IPS-20b (cell line): ENCODE results near the gene CPPED1.
"Not testable (repeated sequence)": the region's sequence is repeated elsewhere in the genome, so short reads cannot be mapped to it uniquely, and the experiment has no call there.

Source experiments
- H3K27ac ChIP-seq: one replicate; pipeline ENCODE4 v1.5.1; 2013; ENCODE audit warnings: low read length
- H3K27me3 ChIP-seq: 2 replicates; pipeline ENCODE4 v1.6.1; 2013; ENCODE audit warnings: mild to moderate bottlenecking, low read length, inconsistent platforms; ENCODE audit not compliant: insufficient read depth
- H3K36me3 ChIP-seq: 2 replicates; pipeline ENCODE4 v1.6.1; 2013; ENCODE audit warnings: low read depth, mild to moderate bottlenecking, inconsistent platforms, low read length, moderate library complexity; ENCODE audit not compliant: insufficient read depth
- H3K4me1 ChIP-seq: 2 replicates; pipeline ENCODE4 v1.6.1; 2013; ENCODE audit warnings: mild to moderate bottlenecking, control low read depth, inconsistent platforms, low read length, moderate library complexity; ENCODE audit not compliant: insufficient read depth
- H3K4me3 ChIP-seq: 2 replicates; pipeline ENCODE4 v1.5.1; 2013; ENCODE audit warnings: mild to moderate bottlenecking, low read length, inconsistent platforms
- H3K9ac ChIP-seq: 2 replicates; pipeline ENCODE4 v1.6.1; 2013; ENCODE audit warnings: low read depth, mild to moderate bottlenecking, inconsistent platforms, low read length, moderate library complexity
- H3K9me3 ChIP-seq: 2 replicates; pipeline ENCODE4 v1.6.1; 2013; ENCODE audit warnings: mild to moderate bottlenecking, low read depth, low read length, inconsistent platforms; ENCODE audit not compliant: insufficient read depth

Gene CPPED1

GRCh38 chr16:12781777-12782176 is 21.9 kb downstream of the CPPED1 start:
- H3K27ac ChIP-seq = no peak overlapping the region
- no peaks in the 10 kb centered on the region for H3K4me1 ChIP-seq
- no peaks in the 10 kb centered on the region for H3K36me3 ChIP-seq
- H3K4me3 ChIP-seq = no peak overlapping the region
- H3K9me3 ChIP-seq = no peaks in the 10 kb centered on the region; the same call in 1 of the 2 replicates
- no peak overlapping the region for H3K9ac ChIP-seq
- no peaks in the 10 kb centered on the region for H3K27me3 ChIP-seq

- Histone ChIP-seq H3K36me3 (no peaks in the 10 kb centered on the region), H3K4me3 (no peak overlapping the region), H3K27ac (no peak overlapping the region), H3K9ac (no peak overlapping the region), H3K27me3 (no peaks in the 10 kb centered on the region), H3K4me1 (no peaks in the 10 kb centered on the region), H3K9me3 (no peaks in the 10 kb centered on the region; the same call in 1 of the 2 replicates)
These were observed 23.2 kb downstream of the CPPED1 start for GRCh38 chr16:12780467-12780866.

GRCh38 chr16:12778726-12779125 is 25.0 kb downstream of the CPPED1 start:
- no peaks in the 10 kb centered on the region for H3K4me1 ChIP-seq
- no peaks in the 10 kb centered on the region for H3K27me3 ChIP-seq
- no peak overlapping the region for H3K9ac ChIP-seq
- no peak overlapping the region for H3K27ac ChIP-seq
- no peaks in the 10 kb centered on the region for H3K9me3 ChIP-seq
- no peaks in the 10 kb centered on the region for H3K36me3 ChIP-seq
- H3K4me3 ChIP-seq = no peak overlapping the region

DNA sequence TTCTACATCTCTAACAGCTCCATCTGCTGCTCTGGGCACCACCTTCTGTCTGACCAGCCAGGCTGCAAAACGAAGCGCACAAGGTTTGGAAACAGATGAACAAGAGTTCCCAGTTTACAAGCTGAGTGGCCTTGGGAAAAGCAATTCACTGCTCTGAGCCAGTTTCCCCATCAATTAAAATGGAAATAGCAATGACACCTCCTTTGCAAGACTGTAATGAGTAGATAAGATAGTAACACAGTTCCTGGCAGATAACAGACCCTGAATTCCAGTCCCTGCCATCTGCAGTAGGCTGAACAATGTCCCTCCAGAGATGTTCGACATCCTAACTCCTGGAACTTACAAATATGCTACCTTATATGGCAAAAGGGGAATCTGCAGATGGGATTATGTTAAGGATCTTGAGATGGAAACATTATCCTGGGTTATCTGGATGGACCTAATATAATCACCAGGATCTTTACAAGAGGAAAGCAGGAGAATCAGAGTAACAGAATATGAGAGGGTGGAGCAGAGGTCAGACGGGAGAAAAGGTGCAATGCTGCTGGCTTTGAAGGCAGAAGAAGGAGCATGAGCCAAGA is 27.9 kb downstream of the CPPED1 start:
- H3K27me3 ChIP-seq = no peaks in the 10 kb centered on the region
- no peak overlapping the region for H3K27ac ChIP-seq
- H3K9me3 ChIP-seq = no peaks in the 10 kb centered on the region
- no peak overlapping the region for H3K9ac ChIP-seq
- no peaks in the 10 kb centered on the region for H3K36me3 ChIP-seq
- no peaks in the 10 kb centered on the region for H3K4me1 ChIP-seq
- H3K4me3 ChIP-seq = no peak overlapping the region

DNA sequence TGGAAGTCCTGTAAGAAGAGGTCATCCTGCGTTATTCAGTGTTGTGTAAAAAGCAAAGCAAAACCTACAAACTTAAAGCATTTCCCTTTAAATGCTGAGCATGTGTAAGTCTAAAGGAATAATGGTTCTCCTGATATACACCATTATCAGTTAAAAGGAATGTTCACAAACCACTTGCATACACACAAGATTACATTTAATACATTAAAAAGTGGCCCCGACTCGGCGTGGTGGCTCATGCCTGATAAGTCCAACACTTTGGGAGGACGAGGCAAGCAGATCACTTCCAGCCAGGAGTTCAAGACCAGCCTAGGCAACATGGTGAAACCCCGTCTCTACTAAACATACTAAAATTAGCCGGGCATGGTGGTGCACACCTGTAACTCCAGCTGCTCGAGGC is 30.5 kb downstream of the CPPED1 start:
- no peaks in the 10 kb centered on the region for H3K9me3 ChIP-seq
- no peak overlapping the region for H3K9ac ChIP-seq
- no peaks in the 10 kb centered on the region for H3K4me1 ChIP-seq
- no peak overlapping the region for H3K4me3 ChIP-seq
- H3K27me3 ChIP-seq = no peaks in the 10 kb centered on the region
- H3K36me3 ChIP-seq = no peaks in the 10 kb centered on the region
- H3K27ac ChIP-seq = no peak overlapping the region

GRCh38 chr16:12771341-12771798 is 32.3 kb downstream of the CPPED1 start:
- H3K27me3 ChIP-seq = no peaks in the 10 kb centered on the region
- no peak overlapping the region for H3K4me3 ChIP-seq
- no peak overlapping the region for H3K27ac ChIP-seq
- H3K4me1 ChIP-seq = no peaks in the 10 kb centered on the region
- H3K9me3 ChIP-seq = no peaks in the 10 kb centered on the region
- H3K36me3 ChIP-seq = no peaks in the 10 kb centered on the region
- H3K9ac ChIP-seq = no peak overlapping the region

DNA sequence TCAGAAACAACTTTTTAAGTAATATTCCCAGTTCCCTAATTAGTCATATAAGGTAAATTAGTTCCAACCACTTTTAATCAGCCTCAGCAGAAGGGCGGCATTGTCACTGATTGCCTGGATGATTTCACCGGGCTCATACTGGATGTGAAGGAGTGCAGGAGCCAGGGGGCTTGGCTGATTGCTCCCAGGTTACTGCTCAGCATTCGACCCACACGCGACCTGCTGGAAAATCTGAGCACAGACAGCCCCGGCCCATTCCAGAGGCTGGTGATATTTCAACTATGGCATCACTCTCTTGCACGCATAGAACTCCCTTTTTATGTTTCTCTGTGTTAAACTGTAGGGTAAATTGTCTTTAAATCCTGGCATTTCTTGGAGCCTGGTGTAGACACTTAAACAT is 34.2 kb downstream of the CPPED1 start:
- H3K27ac ChIP-seq = no peak overlapping the region
- no peak overlapping the region for H3K9ac ChIP-seq
- H3K36me3 ChIP-seq = no peaks in the 10 kb centered on the region
- no peaks in the 10 kb centered on the region for H3K9me3 ChIP-seq
- H3K4me3 ChIP-seq = no peak overlapping the region
- no peaks in the 10 kb centered on the region for H3K27me3 ChIP-seq
- no peaks in the 10 kb centered on the region for H3K4me1 ChIP-seq

GRCh38 chr16:12767897-12768296 is 35.8 kb downstream of the CPPED1 start:
- Histone ChIP-seq H3K27ac (no peak overlapping the region), H3K4me3 (no peak overlapping the region), H3K4me1 (no peaks in the 10 kb centered on the region), H3K9ac (no peak overlapping the region), H3K9me3 (no peaks in the 10 kb centered on the region), H3K36me3 (no peaks in the 10 kb centered on the region), H3K27me3 (no peaks in the 10 kb centered on the region)

- H3K9ac ChIP-seq = no peak overlapping the region
- H3K36me3 ChIP-seq = no peaks in the 10 kb centered on the region
- no peak overlapping the region for H3K4me3 ChIP-seq
- H3K27me3 ChIP-seq = no peaks in the 10 kb centered on the region
- H3K9me3 ChIP-seq = no peaks in the 10 kb centered on the region
- no peak overlapping the region for H3K27ac ChIP-seq
- no peaks in the 10 kb centered on the region for H3K4me1 ChIP-seq
These were observed 36.8 kb downstream of the CPPED1 start for GRCh38 chr16:12766853-12767252.

DNA sequence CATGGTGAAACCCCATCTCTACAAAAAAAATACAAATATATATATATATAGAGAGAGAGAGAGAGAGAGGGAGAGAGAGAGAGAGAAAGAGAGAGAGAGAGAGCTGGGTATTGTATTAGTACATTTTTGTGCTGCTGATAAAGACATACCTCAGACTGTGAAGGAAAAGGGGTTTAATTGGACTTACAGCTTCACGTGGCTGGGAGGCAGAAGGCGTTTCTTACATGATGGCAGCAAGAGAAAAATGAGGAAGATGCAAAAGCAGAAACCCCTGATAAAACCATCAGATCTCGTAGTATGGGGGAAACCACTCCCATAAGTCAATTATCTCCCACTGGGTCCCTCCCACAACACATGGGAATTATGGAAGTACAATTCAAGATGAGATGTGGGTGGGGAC is 37.5 kb downstream of the CPPED1 start:
- H3K4me1 ChIP-seq, H3K27ac ChIP-seq, H3K27me3 ChIP-seq, H3K4me3 ChIP-seq, H3K9me3 ChIP-seq, H3K36me3 ChIP-seq, H3K9ac ChIP-seq: not testable (repeated sequence)

- Histone ChIP-seq H3K4me1 (no peaks in the 10 kb centered on the region), H3K9me3 (no peaks in the 10 kb centered on the region), H3K9ac (no peak overlapping the region), H3K27ac (no peak overlapping the region), H3K27me3 (no peaks in the 10 kb centered on the region), H3K4me3 (no peak overlapping the region), H3K36me3 (no peaks in the 10 kb centered on the region)
These were observed 38.7 kb downstream of the CPPED1 start for GRCh38 chr16:12764813-12765488.

DNA sequence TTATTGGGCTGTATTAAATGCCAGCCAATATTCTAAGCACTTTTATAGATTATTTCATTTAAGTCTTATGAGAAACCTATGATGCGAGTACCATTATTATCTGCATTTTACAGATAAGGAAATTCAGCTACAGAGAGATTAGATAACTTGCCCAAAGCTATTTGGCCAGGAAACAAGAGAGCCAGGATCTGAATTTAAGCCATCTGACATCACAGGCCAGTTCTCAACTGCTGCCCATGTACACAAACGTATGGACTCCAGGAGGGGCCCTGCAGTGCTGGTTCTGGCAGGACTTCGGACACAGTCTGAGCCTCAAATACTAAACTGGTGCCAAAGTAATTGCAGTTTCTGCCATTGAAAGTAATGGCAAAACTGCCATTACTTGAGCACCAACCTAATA is 40.2 kb downstream of the CPPED1 start:
- Histone ChIP-seq H3K9me3 (no peaks in the 10 kb centered on the region), H3K36me3 (no peaks in the 10 kb centered on the region), H3K4me3 (no peak overlapping the region), H3K27ac (no peak overlapping the region), H3K27me3 (no peaks in the 10 kb centered on the region), H3K4me1 (no peaks in the 10 kb centered on the region), H3K9ac (no peak overlapping the region)
